Neutrophil (primary cell): ENCODE results near the gene ENAH.
"Not testable (repeated sequence)": the region's sequence is repeated elsewhere in the genome, so short reads cannot be mapped to it uniquely, and the experiment has no call there.

Experiments
- H3K27ac ChIP-seq: fragments of 200-600 bp; sonication (generic); 2 replicates; pipeline ENCODE4 v1.5.1; 2016; ENCODE audit warnings: mild to moderate bottlenecking, moderate library complexity
- H3K27me3 ChIP-seq: fragments of 200-600 bp; sonication (generic); 2 replicates; pipeline ENCODE4 v1.6.0; 2016; ENCODE audit warnings: mild to moderate bottlenecking
- H3K36me3 ChIP-seq: fragments of 200-600 bp; sonication (generic); 2 replicates; pipeline ENCODE4 v1.5.1; 2017
- H3K4me1 ChIP-seq, 2 experiments: fragments of 200-600 bp in 1 of 2; sonication (generic) in 1 of 2; 1 replicate in 1 of 2; 2 replicates in 1 of 2; pipeline versions ENCODE4 v1.5.1 to v1.6.1; 2013 to 2016; ENCODE audit warnings: low read depth in 1 of 2, low read length in 1 of 2, mild to moderate bottlenecking in 1 of 2, moderate library complexity in 1 of 2; ENCODE audit not compliant: control insufficient read depth in 1 of 2, insufficient read depth in 1 of 2
- H3K4me3 ChIP-seq, 2 experiments: fragments of 200-600 bp in 1 of 2; sonication (generic) in 1 of 2; 1 replicate in 1 of 2; 2 replicates in 1 of 2; pipeline ENCODE4 v1.5.1; 2013 to 2016; ENCODE audit warnings: low read depth in 1 of 2, low read length in 1 of 2, mild to moderate bottlenecking in 1 of 2, moderate library complexity in 1 of 2
- H3K9me3 ChIP-seq: fragments of 200-600 bp; sonication (generic); 2 replicates; pipeline ENCODE4 v1.5.1; 2016
- CTCF ChIP-seq: fragments of 200-600 bp; sonication (generic); IDR thresholded peaks from 2 replicates; pipeline ENCODE4 v1.5.1; 2016; ENCODE audit warnings: antibody characterized with exemption

The ENAH gene

GRCh38 chr1:225476538-225476988, 176.4 kb downstream of the ENAH start:
- Histone ChIP-seq H3K27me3 (peaks cover 7% of the 10 kb centered on the region), H3K36me3 (no peaks in the 10 kb centered on the region), H3K27ac (no peak overlapping the region), H3K4me1 (peaks cover 8 to 13% of the 10 kb centered on the region in 2 experiments), H3K9me3 (no peaks in the 10 kb centered on the region), H3K4me3 (no peak overlapping the region)
- no peak for TF ChIP-seq CTCF

GRCh38 chr1:225476100-225476511, 176.8 kb downstream of the ENAH start:
- peaks cover 8 to 13% of the 10 kb centered on the region in 2 experiments for H3K4me1 ChIP-seq
- no peaks in the 10 kb centered on the region for H3K36me3 ChIP-seq
- no peaks in the 10 kb centered on the region for H3K9me3 ChIP-seq
- no peak for TF ChIP-seq CTCF
- no peak overlapping the region for H3K4me3 ChIP-seq
- no peak overlapping the region for H3K27ac ChIP-seq
- H3K27me3 ChIP-seq, result peaks cover 7% of the 10 kb centered on the region

GRCh38 chr1:225474986-225475820, 177.7 kb downstream of the ENAH start:
- Histone ChIP-seq H3K27ac (peak overlapping the region; percentile 43), H3K9me3 (no peaks in the 10 kb centered on the region), H3K4me3 (no peak overlapping the region), H3K36me3 (no peaks in the 10 kb centered on the region), H3K4me1 (peaks cover 8 to 13% of the 10 kb centered on the region in 2 experiments), H3K27me3 (peaks cover 7% of the 10 kb centered on the region)
- peak; percentile 100 for TF ChIP-seq CTCF

- Histone ChIP-seq H3K9me3 (no peaks in the 10 kb centered on the region), H3K4me3 (no peak overlapping the region), H3K27ac (peak overlapping the region; percentile 43), H3K36me3 (no peaks in the 10 kb centered on the region), H3K27me3 (peaks cover 7% of the 10 kb centered on the region), H3K4me1 (peaks cover 8 to 13% of the 10 kb centered on the region in 2 experiments)
- no peak for TF ChIP-seq CTCF
Observed at GRCh38 chr1:225474439-225474985, 178.4 kb downstream of the ENAH start.

GRCh38 chr1:225473676-225474438, 179.1 kb downstream of the ENAH start:
- not testable (repeated sequence) for H3K36me3 ChIP-seq, H3K27me3 ChIP-seq, H3K9me3 ChIP-seq, H3K27ac ChIP-seq, H3K4me3 ChIP-seq
- H3K4me1 ChIP-seq, result peaks cover 8 to 16% of the 10 kb centered on the region in 2 experiments

- H3K4me1 ChIP-seq, result peaks cover 13 to 22% of the 10 kb centered on the region in 2 experiments
- H3K9me3 ChIP-seq, H3K36me3 ChIP-seq, H3K27ac ChIP-seq, H3K27me3 ChIP-seq, H3K4me3 ChIP-seq: not testable (repeated sequence)
Observed at GRCh38 chr1:225473266-225473665, 179.7 kb downstream of the ENAH start.
